Erythroblast (primary cell): ENCODE results near the gene KCTD16.

Experiments
- GATA1 ChIP-seq: IDR thresholded peaks from 2 replicates; pipeline ENCODE4 v1.6.1; 2011; ENCODE audit warnings: low read depth, mild to moderate bottlenecking, control low read depth, low read length, moderate library complexity
- POLR2A ChIP-seq: IDR thresholded peaks from 2 replicates; pipeline ENCODE4 v1.6.1; 2011; ENCODE audit warnings: mild to moderate bottlenecking, low read length

DNA sequence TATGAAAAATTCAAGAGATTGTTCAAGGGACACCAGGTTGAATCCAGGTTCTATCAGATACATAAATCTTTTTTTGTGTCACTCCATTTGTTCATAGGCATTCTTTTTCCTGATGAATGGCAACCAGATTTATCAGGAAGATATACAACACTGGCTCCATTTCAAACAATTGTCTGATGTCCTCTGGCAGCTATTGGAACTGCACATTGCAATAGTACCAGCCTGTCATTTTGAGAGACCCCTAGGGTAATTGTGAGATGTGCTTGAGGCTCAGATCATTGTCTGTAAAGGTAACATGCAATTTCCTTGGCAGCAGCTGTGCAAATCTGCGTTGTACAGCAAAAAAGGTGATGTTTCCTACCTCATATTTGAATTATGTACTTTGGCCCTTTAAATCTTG lies 25.9 kb downstream of the KCTD16 start:
- no peak for TF ChIP-seq POLR2A
- TF ChIP-seq GATA1: no peak
